ENCODE measurements around the gene NCKAP5.

The NCKAP5 gene

DNA sequence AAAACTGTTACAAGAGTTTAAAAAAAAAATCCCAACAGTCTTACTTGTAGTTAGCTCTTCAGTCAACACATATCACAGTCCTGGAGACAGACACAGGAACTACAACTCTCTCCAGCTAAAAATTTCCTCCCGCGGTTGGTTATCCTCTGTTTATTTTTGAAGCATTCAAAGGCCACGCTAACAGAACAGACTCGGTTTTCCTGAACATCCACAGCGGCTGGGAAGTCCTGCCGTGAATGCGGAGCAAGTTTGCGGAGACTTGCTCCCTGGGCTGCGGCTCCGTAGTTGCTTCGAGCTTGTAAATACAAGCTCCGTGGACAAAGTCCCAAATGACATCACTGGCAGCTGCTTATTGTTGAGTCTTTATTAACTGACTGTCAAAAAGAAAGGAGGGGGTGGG, at the start of gene NCKAP5:
Gene NCKAP5 (minus strand): TSS at position 292 of the 400 bp plus-strand sequence. CDS start 50,937 bp downstream, outside the sequence.
- no peak for DNase-seq (ENCODE audit: low read depth, low spot score)

DNA sequence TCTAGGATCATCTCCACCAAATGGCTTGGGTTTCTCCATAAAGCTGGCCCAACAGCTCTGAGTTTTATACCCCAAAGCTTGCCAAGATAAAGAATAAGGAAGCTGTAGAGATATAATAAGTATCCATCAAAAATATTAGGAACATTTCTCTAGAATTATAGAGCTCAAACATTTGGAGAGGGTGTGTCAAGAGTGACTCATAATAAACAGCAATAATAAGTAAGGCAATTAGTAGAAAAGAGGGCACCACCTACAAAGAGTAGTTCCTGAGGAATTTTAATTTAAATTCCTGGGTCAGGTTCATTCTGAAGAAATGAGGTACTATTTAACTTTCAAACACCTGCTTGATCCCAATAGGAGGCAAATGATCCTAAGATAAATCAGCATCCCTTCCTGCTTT, 41.4 kb upstream of the NCKAP5 start:
- DNase-seq (ENCODE audit: low read depth, low spot score): no peak

DNA sequence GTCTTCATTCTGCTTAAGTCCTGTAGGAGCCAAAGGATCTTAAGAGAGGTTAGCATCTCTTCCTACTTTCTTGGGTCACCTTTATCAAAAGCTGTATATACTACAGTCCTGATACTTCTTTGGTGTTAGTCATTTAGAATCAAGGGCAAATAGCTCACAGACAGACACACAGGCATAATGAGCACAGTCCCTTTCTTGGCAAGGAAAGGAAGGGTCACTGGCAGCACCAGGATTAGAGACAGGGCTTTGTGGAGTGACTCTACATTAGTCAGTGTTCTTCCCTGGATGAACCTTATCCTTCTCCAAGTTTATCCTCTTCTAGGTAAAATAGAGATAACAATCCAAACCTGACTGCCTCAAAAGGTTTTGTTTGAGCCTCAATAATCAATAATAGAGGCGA, 40.0 kb upstream of the NCKAP5 start:
- DNase-seq (ENCODE audit: low read depth, low spot score): no peak

DNA sequence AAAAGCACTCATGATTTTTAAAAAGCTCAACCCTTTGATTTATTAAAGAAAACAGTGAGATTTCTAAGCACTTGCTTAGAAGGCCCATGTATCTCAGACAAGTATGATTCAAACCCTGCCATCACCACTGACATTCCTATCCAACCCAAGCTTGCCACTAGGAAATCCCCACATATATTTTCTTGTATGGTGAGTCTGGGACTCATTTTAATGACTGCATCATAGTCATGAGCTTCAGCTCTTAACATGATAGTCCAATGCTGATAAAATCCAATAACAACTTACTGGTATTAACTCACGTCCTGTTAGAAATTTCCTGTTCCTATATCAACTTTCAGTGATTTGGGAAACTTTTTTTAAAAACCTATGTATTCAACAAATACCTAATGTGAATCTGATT, 39.4 kb upstream of the NCKAP5 start:
- no peak for DNase-seq (ENCODE audit: low read depth, low spot score)

DNA sequence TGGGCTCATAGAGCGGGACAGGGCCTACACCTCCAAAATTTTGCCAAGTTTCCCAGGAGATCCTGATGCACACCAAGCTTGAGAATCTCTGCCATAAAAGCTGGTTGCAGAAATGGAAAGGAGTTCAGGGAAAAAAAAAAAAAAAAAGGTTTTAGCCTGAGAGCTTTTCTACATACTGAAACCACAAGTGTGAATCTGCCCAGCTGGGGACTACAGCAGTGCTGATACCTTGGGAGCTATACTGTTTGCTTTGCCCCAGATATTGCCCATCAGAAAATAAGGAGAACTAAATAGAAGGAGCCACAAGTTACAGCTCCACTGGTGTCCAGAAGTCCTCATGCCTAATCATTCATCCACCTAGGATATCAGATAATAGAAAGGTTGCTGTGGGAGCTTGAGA, 38.4 kb upstream of the NCKAP5 start:
- no peak for DNase-seq (ENCODE audit: low read depth, low spot score)

DNA sequence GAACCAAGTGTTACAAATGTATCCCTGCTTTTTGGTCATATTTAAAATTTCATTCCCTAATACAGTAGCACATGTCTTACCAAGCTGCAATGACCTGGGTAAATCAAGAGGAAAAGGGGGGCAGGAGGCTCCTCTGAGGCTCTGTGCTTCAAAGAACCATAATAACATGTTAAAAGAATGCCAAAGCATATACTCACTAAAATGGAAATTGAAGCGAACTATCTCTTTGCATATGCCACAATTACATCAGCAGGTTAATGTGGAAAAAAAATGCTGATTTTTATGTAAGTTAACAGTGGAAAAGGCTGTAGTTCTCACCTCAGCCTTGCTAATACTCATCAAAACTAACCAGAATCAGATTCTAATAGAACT, 37.5 kb upstream of the NCKAP5 start:
- DNase-seq (ENCODE audit: low read depth, low spot score): no peak

DNA sequence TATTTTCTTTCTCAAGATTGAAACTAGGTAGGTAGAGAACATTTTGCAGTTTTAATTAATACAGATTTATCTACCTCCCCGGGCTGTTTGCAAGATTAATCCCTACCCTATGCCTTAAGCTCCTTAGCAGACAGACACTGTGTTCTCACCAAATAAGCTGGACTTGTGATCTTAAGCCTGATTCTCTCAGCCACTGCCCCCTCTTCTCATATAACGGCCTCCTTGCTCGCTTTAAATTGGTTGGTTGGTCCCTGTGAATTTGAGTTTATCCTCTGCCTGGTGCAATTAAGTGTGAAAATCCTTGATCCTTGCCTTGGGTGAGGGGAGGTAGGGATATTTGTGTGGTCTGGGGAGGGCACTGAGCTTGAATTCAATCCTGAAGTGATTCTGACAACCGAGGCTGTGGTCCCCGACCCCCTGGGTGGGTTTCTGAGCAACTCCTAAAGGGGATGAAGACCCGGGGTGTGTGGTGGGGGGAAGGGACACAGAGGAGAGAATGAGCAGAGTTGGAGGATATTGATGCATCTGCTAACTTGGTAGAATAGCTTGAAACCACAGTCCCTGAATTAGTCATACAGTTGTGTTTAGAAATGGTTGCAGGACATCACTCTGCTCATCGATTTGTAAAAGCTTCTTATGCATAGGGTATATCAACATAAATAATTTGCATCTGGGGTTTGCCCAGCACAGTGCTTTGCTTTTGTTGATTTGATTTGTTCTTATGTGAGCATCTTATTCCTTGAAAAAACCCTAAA, 36.9 kb upstream of the NCKAP5 start:
- no peak for DNase-seq (ENCODE audit: low read depth, low spot score)

DNA sequence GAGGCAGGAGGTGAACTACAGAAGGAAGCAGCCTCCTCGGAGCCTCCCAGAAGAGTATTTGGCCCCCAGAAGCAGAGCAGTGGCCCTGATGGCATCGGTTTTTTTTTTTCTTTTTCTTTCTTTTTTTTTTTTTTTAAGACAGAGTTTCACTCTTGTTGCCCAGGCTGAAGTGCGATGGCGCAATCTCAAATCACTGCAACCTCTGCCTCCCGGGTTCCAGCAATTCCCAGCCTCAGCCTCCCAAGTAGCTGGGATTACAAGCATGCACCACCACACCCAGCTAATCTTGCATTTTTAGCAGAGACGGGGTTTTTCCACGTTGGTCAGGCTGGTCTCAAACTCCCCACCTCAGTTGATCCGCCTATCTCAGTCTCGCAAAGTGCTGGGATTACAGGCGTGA, 34.8 kb upstream of the NCKAP5 start:
- no peak for DNase-seq (ENCODE audit: low read depth, low spot score)

DNA sequence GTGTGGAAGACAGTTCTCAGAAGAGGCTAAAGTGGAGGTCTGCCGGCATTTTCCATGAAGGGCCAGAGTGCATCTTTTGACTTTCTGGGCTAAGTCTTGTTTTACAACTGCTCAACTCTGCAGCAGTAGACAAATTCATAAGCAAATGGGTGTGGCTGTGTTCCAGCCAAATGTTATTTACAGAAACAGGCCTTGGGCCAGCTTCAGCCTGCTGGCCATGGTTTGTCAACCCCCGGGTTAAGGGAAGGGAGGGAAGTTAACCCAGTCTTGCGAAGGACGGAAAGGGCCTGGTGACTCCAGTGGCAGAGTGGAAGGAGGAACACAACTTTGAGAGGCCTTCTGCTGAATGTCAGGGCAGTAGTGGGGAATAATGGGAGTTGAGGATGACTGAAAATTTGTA, 34.3 kb upstream of the NCKAP5 start:
- DNase-seq (ENCODE audit: low read depth, low spot score): no peak

DNA sequence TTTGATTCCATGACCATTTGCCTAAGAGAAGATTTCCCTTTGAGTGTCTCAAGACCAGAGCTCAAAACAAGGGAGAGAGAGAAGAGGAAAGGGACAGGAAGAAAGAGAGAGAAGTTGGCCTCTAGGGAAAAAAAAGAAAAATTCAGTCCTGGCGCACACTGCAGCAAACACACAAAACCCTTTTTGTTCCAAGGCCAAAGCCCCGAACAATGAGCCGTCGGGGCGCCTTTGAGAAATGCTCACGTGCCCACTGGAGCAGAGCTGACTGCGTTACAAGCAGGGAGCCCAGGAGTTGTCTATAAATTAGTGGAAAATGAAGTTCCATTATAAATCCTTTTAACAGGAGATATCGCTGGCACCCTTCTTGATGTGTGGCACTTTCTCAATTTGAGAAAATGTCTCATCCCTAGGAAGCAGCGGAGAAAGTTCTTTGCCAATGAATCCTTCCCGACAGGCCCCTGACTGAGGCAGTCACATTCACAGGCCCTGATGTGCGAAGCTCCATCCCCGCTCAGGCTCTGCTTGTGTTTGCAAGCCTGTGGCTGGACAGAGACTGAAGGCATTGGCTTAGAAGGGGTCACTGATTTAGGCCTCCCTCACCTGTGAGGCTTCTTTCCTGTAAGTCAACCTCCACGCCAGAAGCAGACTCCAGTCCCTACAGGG, 32.1 kb upstream of the NCKAP5 start:
- DNase-seq (ENCODE audit: low read depth, low spot score): no peak

DNA sequence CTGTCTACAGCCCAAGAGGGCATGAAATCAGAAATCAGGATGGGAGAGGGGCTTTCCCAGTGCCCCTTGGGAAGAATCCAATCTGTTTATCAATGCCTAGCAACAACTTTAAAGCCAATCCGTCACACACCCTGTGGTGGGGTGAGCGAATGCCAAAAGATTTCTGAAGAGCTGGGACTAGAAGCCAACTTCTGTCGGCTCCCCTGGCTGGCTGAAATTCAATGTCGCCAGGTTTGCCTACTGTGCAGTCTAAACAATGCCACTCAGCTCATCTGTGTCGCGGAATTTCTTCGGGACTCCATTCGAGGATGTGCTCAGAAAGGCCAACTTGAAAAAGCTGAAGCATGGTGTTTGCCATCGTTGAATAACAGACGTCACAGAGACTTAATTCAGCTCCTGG, 31.5 kb upstream of the NCKAP5 start:
- DNase-seq (ENCODE audit: low read depth, low spot score): no peak

DNA sequence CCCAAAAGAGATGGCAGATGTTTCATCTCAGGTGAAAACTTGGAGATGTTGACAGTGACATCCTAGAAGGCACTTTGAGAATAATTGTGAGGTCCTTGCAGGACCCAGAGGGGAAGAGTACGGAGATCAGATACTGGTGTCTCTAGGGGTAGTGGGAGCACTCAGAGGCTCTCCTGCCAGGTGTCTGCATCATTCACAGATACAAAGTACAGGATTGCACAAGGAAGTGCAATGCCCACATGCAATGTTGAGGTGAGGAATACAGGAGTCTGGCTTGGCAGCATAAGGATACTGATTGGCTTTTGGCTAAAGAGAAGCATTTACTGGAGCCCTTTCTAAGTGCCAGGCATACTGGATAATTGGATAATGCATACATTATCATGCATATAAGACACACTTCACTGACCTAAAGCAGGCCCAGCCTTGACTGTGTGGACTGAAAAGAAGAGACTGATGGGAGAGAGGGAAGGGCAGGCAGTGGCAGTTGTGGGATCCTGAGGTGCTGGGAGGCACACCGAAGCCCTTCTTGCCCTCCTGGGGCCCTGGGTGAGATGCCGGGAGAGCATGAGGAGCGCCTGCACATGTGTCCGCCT, 31.0 kb upstream of the NCKAP5 start:
- DNase-seq (ENCODE audit: low read depth, low spot score): no peak

DNA sequence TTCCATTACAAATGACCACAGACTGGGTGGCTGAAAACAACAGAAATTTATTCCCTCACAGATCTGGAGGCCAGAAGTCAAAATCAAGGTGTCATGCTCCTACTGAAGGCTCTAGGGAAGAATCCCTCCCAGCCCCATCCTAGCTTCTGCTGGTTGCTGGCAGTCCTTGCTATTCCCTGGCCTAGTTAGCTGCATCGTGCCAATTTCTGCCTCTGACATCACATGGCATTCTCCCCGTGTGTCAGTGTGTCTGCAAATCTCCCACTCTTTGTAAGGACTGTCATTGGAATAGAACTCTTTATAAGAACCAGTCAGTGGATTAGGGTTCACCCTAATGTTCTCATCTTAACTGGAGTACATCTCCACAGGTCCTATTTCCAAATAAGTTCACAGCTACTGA, 30.5 kb upstream of the NCKAP5 start:
- DNase-seq (ENCODE audit: low read depth, low spot score): no peak

DNA sequence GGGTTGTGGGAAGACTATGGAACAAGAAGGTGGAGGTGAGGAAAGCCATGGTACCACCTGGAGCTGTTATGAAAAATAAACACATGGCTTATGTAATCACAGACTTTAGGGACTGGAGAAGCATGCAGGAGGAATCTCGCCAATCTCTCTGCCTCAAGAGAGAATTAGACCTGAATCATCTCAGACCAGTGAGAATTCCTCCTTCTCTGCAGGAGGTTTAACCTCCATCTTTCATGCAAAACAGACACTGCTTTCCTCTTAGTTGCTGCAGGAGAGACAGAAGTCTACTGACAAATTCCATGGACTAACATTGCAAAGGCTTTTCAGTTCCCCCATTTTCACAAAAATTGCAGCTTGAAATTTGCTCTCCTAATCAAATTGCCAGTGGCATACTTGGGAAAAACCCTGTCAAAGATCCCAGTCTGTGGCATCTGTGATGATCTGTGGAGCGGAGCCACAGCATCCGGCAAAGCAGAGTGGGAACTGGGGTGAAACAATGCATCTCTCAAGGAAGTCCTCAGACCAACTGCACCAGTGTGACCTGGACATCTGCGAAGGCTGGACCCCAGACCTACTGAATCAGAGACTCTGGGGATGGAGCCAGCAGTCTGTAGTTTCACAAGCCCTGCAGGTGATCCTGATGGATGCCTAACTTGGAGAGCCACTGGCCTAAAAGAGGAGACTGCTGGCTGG, 28.6 kb upstream of the NCKAP5 start:
- no peak for DNase-seq (ENCODE audit: low read depth, low spot score)

DNA sequence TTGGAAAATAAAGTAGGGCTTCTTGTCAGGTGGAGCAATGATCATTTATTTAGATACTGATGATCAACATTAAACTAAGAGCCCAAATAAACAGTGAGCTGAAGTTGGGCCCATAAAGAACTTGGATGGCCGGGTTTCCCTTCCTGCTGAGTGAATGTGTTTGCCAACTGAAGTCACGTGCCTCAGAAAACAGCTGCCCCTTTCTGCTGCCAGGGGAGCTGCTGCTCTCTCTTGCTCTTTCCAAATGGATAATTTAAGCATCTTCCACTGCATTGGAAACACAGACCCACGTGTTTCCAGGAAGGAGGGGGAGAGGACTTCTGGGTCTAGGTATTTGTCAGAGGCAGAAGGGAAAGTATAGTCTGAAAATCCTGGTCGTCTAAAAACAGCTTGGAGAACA, 22.9 kb upstream of the NCKAP5 start:
- no peak for DNase-seq (ENCODE audit: low read depth, low spot score)

DNA sequence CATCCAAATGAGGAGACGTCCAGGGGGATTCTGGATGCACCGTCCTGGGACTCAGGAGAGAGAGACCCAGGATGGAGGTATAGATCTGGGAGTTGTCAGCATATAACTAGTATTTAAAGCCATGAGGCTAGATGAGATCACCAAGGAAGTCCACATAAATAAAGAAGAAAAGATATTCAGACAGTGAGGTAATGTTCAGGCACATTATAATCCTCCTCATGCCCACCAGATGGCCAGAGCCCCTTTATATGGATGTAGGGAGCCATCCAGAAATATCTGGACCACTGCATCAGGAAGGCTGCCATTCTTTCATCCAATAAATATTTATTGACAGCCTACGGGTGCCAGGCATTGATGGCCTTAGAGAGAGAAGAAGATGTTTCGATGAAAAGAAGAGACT, 21.2 kb upstream of the NCKAP5 start:
- DNase-seq (ENCODE audit: low read depth, low spot score): no peak

DNA sequence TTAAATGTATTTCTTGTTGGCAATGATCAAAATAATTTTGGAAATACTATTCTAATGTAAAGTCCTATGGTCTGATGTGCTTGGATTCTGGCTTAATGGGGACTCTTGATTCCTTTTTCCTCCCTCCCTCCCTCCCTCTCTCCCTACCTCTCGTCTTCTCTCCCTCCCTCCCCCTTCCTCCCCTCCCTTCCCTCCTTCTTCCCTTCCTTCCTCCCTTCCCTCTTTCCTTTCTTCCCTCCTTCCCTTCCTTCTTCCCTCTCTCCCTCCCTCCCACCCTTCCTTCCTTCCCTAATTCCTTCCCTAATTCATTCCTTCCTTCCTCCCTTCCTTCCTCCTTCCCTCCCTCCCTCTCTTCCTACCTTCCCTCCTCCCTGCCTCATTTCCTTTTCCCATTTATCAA, 19.9 kb upstream of the NCKAP5 start:
- no peak for DNase-seq (ENCODE audit: low read depth, low spot score)

DNA sequence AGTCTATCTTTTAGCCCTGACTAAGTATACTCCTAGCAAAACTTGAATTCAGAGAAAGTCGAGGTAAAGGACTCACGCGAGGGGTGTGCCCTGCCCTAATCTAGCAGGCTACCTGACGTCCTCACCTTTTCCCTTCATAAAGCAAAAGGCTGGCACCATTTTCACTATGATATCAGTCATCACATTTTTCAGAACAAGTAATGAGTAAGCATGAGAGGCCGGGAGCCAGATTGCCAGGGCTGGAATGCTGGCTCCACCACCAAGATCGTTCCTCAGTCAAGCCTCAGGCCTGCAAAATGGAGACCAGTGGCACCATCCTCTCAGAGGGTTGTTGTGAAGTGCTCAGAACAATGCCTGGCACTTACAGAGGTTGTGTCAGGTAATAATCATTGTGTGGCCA, 18.7 kb upstream of the NCKAP5 start:
- no peak for DNase-seq (ENCODE audit: low read depth, low spot score)

DNA sequence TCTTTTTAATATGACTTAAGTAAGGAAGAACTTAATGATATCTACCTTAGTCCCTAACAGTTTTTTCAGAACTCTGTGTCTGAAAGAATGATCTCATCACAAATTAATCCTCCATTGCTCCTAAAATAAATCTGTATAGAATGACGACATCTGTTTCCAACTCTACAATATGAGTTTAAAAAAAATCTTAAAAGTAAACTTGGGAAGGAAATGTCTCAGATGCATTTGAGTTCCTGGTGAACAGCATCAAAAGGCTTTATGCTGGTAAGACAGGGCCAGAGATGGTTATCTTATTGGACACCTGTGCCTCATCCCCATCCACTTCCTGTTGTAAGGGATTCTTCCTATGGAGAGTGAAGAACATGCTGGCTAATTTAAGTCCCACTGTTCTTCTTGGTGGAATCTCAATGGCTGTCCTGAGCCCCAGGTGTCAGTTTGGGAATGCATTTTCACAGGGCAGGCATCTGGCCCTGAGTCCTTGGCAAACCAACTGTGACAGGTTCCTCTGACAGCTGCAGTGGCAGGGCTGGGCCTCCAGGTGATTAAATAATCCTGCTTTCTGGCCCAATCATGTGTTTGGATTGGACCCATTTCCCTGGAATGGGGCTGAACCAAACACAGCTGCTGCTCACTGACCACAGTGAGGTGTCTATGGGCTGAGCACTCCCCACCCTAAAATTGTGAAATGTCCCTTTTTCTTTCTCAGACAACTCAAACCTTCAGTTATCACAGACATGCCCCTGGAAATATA, 12.9 kb upstream of the NCKAP5 start:
- DNase-seq (ENCODE audit: low read depth, low spot score): no peak

DNA sequence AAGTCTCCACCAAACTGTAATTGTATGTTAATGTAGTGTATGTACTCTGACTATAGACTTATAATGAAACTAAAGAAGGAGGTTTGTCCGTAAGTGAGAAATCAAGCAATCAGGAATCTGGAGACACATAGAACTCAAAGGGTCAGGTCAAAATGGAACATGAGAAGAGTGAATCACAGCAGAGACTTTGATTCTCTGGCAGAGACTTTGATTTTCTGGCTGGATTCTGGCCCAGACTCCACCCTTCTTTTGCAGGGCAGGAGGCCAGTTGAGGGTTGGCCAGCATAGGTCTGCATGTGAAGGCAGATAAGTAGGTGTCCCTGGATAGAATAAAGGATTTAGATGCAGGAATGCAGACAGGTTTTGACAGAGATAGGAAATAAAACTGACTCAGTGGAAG, 11.0 kb upstream of the NCKAP5 start:
- no peak for DNase-seq (ENCODE audit: low read depth, low spot score)

DNA sequence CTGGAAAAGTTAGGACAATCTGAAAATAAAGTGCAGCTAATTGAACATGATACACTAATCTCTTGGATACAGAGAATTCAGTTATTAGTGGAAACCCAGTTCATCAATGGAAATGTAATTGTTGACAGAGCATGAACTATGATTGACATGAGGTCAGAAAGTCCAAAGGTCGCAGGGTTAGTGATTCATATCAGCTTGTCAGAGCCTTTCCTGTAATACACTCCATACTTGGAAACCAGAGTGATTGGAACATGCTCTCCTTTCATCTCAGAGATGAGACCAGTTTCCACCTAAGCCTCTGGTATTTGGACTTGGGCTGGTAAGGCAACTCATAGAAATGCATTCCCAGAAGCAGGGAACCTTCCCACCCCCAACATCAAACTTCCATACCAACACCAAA, 8.5 kb upstream of the NCKAP5 start:
- no peak for DNase-seq (ENCODE audit: low read depth, low spot score)

DNA sequence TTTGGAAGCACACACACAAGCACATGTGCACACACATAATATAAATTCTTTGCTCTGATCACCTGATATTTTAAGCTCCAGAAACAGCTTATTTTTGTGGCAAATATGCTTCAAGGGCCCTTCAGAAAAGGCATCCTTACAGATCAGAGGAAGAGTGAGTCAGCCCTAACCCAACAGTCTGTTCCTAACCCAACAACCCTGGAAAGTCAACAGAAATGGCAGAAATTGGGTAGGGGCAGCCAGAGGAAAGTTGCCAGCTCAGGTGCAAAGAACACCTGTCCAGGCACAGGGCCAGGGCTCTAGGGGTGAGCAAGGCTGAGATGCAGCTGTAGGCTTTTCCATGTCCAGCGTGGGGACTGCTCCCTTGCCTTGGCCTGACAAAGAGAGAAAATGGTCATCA, 6.4 kb upstream of the NCKAP5 start:
- DNase-seq (ENCODE audit: low read depth, low spot score): no peak

All from ELF-1 (cell line).